Tibial nerve (tissue), 4 donors: ENCODE data around the gene SLC26A2.

Experiments
- EP300 ChIP-seq, 2 donors: sonication (generic); formaldehyde crosslinking; IDR thresholded peaks; one replicate each; pipeline ENCODE4 v1.6.1; 2017; ENCODE audit warnings: antibody characterized with exemption in 2 of 2, mild to moderate bottlenecking in 1 of 2
- TF ChIP-seq, protein P1 (sequence below), 5 experiments: fragments of 200-600 bp in 3 of 5; fragments of 450-650 bp in 2 of 5; sonication (generic) in 3 of 5; IDR thresholded peaks; one replicate each; pipeline ENCODE4 v1.5.1; 2016 to 2019; ENCODE audit warnings: antibody characterized with exemption in 5 of 5, mild to moderate bottlenecking in 3 of 5, moderate library complexity in 2 of 5

DNA sequence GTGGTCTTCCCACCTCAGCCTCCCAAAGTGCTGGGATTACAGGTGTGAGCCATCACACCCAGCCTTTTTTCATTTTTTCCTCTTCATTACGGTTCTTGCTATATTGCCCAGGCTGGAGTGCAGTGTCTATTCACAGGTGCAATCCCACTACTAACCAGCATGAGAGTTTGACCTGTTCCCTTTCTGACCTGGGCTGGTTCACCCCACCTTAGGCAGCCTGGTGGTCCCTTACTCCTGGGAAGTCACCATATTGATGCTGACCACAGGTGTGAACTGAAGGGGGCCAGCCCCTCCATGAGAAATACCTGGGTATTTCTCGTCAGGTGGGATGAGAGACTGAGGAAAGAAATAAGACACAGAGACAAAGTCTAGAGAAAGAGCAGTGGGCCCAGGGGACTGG, 18.4 kb upstream of the SLC26A2 start:
- TF ChIP-seq, protein P1, sequence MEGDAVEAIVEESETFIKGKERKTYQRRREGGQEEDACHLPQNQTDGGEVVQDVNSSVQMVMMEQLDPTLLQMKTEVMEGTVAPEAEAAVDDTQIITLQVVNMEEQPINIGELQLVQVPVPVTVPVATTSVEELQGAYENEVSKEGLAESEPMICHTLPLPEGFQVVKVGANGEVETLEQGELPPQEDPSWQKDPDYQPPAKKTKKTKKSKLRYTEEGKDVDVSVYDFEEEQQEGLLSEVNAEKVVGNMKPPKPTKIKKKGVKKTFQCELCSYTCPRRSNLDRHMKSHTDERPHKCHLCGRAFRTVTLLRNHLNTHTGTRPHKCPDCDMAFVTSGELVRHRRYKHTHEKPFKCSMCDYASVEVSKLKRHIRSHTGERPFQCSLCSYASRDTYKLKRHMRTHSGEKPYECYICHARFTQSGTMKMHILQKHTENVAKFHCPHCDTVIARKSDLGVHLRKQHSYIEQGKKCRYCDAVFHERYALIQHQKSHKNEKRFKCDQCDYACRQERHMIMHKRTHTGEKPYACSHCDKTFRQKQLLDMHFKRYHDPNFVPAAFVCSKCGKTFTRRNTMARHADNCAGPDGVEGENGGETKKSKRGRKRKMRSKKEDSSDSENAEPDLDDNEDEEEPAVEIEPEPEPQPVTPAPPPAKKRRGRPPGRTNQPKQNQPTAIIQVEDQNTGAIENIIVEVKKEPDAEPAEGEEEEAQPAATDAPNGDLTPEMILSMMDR (IDR thresholded peaks at IDR 0.05): no peak
- TF ChIP-seq EP300 (IDR thresholded peaks at IDR 0.05): no peak
